Coronary artery (tissue), 2 donors: ENCODE data around the gene MYH15.
A peak's percentile ranks its signal among the peaks of the same experiment; 100 is the strongest.

Experiments used
- DNase-seq: peaks from one replicate; pipeline ENCODE4 v3.0.0-alpha.2; 2017; ENCODE audit warnings: low spot score
- H3K27ac ChIP-seq, 2 donors: fragments of 200-600 bp; sonication (generic); one replicate each; pipeline ENCODE4 v1.5.1; 2016 to 2019
- H3K4me3 ChIP-seq: fragments of 200-600 bp; sonication (generic); 2 replicates; pipeline ENCODE4 v1.5.1; 2016; ENCODE audit warnings: mild to moderate bottlenecking, moderate library complexity
- CTCF ChIP-seq: fragments of 200-600 bp; sonication (generic); IDR thresholded peaks from one replicate; pipeline ENCODE4 v1.5.1; 2019; ENCODE audit warnings: antibody characterized with exemption

Gene MYH15

GRCh38 chr3:108510496-108510895 lies at the start of gene MYH15:
MYH15 (minus strand) TSS chr3:108510596; CDS start chr3:108510530, 66 bp downstream.
- TF ChIP-seq CTCF = no peak
- Histone ChIP-seq H3K4me3 (no peak within 1 kb of the TSS), H3K27ac (no peak within 1 kb of the TSS)
- DNase-seq = no peak

DNA sequence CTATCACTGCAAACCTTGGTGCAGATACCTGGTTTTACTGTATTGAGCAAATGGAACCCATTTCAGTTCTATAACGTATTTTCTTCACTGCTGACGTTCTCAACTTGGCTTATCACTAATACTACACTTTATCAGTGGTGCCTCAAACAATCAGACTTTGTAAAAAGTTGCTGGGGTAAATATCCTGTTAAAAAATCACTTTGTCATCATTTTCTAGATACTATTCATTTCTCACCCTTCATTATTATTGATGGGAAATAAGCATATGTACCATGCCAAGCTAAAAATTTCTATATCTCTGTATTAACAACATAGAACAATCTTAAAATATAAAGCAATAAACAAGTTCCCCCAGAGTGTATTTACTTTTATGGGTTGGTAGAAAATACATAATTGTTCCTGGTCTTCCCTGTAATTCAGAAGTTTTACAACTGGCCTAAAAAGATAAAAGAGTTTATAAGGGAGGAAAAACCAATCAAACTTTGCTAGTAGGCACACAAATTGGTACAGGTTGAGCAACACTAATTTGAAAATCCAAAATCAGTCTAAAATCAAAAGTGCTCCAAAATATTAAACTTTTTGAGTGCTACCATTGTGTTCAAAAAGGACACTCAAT lies 45.7 kb upstream of the MYH15 start:
- DNase-seq = no peak
- H3K27ac ChIP-seq = no peak overlapping the region
- H3K4me3 ChIP-seq = no peak overlapping the region
- TF ChIP-seq CTCF = no peak

DNA sequence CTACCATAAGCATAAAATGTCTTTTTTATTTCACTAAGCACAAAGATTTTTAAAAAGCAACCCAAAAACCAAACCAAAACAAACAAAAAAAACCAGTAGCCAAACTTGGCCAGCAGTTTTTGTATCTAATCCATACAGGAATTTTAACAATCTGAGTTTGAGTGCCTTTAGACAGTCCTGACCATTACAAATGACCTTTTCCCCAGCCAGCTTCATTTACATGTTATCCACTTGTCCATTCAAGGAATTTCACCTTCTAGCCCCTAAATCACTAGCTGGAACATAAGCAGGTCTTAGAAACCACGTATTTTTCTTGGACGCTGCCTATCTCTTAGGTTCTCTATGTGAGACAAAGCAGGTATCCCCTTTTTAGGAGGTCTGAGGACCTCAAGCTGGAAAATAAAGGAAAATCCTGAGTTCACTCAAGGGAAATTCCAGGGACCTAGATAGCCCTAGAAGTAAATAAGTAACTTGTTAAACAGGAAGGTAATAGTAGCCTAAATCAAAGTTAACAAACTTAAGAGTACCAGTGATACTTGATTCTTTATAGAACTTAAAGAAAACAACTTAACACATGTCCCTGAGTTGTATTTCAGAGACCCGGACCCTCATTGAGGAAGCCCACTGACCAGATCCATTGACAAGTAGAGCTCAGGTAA lies 44.6 kb upstream of the MYH15 start:
- no peak for TF ChIP-seq CTCF
- DNase-seq = no peak
- Histone ChIP-seq H3K4me3 (no peak overlapping the region), H3K27ac (no peak overlapping the region)

DNA sequence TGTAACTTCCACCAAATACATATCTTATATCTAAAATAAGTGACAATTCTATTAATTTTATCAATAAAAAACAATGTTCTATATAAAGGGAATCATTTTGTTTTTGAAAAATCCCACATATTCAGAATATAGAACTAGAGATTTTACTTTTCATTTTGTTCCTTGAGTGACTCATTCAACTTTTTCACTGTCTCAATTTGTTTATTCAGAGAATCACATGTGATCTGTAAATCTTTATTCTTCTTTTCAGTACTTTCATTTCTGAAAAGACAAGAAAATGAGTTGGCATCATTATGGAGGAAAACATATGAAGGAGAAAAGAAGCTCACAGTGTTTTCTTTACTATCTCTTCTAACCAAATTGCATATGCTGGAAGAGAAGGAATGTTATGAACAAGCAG lies 43.8 kb upstream of the MYH15 start:
- TF ChIP-seq CTCF = no peak
- Histone ChIP-seq H3K4me3 (no peak overlapping the region), H3K27ac (no peak overlapping the region)
- no peak for DNase-seq

DNA sequence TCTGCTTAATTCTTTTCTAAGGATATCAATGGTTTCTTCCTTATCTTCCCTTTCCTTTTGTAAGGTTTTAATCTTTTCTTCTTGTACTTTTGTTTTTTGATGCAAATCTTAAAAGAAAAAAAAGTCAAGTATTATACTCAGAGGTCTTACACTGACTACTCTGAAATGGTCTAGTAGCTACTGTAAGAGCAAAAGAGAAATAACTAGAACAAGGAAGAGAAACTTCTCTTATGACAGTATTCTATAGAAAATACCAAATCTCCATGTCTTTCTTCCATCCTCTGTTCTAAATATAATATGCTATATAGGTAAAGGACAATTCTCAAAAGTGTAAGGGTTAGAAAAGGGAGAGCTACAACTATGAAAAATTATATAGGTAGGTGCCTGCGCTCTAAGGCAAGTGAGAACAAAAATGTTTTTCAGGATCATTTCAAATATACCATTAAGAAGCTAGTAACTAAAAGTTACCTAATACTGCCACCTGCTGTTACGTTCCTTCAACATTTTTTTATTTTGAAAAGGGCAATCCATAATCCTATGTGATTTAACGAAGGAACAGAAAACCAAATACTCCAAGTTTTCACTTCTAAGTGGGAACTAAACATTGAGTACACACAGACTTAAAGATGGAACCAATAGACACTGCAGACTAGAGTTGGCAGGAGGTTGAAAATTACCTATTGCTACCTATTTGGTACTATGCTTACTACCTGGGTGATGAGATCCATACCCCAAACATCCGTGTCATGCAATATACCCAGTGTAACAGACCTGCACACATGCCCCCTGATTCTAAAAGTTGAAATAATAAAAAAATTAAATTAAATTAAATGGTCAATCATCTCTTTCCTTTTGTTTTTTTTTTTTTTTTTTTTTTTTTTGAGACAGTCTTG lies 42.1 kb upstream of the MYH15 start:
- no peak for TF ChIP-seq CTCF
- DNase-seq = no peak
- H3K27ac ChIP-seq = no peak overlapping the region
- peak overlapping the region; percentile 2 for H3K4me3 ChIP-seq

DNA sequence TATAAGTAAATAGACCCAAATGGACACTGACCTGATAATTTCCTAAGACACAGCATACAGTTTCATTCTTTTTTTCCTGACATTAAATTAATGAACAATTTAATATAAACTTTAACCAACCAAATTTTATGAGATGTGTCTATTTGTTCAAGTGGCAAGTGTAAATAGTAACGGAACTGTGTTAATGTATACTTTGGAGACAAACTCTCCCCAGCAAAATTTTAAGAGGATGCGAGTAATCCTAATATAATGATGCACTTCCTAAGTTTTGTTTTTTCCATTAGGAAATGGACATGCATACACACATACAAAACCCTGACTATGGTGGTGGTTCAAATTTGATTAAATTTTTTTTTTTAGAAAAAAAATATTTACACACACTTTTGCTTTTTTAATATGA lies 38.5 kb upstream of the MYH15 start:
- no peak for DNase-seq
- H3K4me3 ChIP-seq = no peak overlapping the region
- no peak for TF ChIP-seq CTCF
- no peak overlapping the region for H3K27ac ChIP-seq
